GM12865 (cell line): ENCODE results near the gene ANKRD6.

ENCODE experiments used
- DNase-seq: peaks from one replicate; pipeline ENCODE4 v3.0.0; 2010; ENCODE audit warnings: low read depth
- H3K4me3 ChIP-seq: 2 replicates; pipeline ENCODE4 v1.5.1; 2011; ENCODE audit warnings: mild to moderate bottlenecking, low read depth, low read length, control low read depth
- TF ChIP-seq, protein P1 (sequence below): IDR thresholded peaks from 2 replicates; pipeline ENCODE4 v1.5.1; 2011; ENCODE audit warnings: low read length, control low read depth, low read depth, inconsistent platforms; ENCODE audit not compliant: insufficient read depth; ENCODE audit errors: missing control alignments

ANKRD6 gene

DNA sequence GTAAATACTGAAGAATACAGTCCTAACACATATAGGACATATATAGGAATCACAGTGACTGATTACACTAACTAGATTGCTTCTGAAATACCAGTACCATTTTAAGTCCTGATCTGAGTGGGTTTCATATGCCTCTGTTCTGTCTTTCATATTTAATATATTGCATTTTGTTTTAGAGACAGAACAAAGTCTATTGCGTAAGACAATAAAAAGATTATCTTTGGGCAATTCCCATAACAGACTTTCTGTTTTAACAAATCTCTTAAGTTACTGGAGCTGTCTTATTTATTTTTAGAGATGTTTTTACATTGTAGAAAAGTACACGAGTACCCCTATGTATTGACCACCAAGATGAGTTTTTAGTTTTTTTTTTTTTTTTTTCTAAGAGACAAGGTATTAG lies 29.6 kb downstream of the ANKRD6 start:
- no peak overlapping the region for H3K4me3 ChIP-seq
- TF ChIP-seq, protein P1, sequence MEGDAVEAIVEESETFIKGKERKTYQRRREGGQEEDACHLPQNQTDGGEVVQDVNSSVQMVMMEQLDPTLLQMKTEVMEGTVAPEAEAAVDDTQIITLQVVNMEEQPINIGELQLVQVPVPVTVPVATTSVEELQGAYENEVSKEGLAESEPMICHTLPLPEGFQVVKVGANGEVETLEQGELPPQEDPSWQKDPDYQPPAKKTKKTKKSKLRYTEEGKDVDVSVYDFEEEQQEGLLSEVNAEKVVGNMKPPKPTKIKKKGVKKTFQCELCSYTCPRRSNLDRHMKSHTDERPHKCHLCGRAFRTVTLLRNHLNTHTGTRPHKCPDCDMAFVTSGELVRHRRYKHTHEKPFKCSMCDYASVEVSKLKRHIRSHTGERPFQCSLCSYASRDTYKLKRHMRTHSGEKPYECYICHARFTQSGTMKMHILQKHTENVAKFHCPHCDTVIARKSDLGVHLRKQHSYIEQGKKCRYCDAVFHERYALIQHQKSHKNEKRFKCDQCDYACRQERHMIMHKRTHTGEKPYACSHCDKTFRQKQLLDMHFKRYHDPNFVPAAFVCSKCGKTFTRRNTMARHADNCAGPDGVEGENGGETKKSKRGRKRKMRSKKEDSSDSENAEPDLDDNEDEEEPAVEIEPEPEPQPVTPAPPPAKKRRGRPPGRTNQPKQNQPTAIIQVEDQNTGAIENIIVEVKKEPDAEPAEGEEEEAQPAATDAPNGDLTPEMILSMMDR, result no peak
- no peak for DNase-seq

DNA sequence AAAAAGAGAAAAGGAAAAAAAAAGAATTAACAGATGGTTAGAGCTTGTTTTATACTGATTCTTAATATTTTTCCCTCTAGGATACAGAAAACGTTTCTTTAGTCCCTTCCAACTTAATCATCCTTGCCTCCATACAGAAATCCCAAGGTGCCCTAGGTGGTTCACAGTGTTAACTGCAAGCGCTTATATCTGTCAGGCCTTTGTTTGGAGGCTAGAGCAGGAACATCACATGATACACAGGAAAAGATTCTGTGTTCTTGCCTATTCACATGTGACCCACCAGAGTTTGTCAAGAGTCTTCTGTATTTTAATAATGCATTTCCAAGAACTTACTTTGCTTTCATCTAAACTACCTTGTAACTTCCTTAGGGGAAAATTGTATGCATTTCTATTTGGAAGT lies 31.3 kb downstream of the ANKRD6 start:
- TF ChIP-seq, protein P1, result no peak
- no peak overlapping the region for H3K4me3 ChIP-seq
- no peak for DNase-seq

- DNase-seq, result no peak
- TF ChIP-seq, protein P1, result no peak
- no peak overlapping the region for H3K4me3 ChIP-seq
Measured at GRCh38 chr6:89467437-89467836, 34.5 kb downstream of the ANKRD6 start.

DNA sequence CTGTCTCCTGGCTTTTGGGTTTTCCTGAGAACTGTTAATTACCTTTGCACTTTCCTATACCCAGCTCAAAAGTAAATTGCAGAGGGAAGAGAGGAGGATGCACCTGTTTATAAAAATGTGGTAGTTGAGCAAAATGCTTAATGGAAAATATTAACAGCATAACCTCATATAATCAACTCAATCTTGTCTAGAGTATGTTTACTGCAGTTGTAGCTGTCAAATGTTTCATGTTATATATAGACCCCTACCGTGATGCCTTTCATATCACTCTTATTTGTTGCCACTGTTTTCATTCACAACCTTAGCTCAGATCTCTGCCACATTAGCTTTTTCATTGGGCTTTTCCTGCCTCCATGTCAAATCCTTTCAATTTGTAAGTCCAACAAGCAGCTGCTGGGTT lies 36.0 kb downstream of the ANKRD6 start:
- TF ChIP-seq, protein P1, result no peak
- no peak for DNase-seq
- H3K4me3 ChIP-seq, result no peak overlapping the region

DNA sequence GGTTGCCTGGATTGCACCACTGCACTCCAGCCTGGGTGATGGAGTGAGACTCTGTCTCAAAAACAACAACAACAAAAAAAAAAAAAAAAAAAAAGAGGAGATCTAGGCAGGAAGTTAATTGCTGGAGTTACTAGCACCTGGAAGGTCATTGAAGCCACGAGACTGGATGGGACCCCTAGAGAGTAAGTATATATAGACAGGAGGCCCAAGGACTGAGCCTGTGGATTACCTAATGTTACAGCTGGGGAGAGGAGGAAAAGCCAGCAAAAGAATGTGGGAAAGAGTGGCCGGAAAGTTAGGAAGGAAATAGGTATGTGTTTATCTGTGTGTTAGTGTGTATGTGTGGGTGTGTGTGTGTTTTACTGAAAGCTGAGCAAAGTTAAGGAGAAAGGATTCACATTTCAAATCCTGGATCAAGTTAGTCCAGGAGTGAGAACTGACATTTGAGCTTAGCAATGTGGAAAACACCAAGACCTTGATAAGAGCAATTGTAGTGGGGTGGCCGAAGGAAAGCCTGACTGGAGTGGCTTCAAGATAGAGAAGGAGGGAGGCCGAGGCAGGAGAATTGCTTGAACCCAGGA lies 38.4 kb downstream of the ANKRD6 start:
- DNase-seq, result no peak
- no peak overlapping the region for H3K4me3 ChIP-seq
- TF ChIP-seq, protein P1, result no peak

- no peak for DNase-seq
- TF ChIP-seq, protein P1, result no peak
- H3K4me3 ChIP-seq, result no peak overlapping the region
Measured at GRCh38 chr6:89475101-89475500, 42.1 kb downstream of the ANKRD6 start.

DNA sequence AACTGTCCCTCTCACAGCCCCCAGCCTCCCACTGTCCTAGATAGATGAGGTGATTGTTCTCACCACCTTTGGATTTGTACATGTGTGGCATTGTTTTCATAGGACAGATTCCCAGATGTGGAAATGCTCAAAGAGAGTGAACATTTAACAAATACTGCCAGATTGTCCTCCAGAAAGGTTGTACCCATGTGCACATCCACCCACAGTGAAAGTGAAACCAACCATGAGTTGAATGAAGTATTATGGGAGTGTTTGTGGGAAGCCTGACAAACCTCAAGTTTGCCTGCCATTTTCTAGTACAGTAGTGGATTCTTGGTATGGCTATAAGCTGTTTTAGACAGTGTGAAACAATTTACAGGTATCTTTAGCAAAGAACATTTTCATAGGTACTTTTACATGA lies 42.7 kb downstream of the ANKRD6 start:
- peak; percentile 26 for DNase-seq
- H3K4me3 ChIP-seq, result no peak overlapping the region
- TF ChIP-seq, protein P1, result no peak
